ENCODE measurements around the gene CLDN5.

Gene CLDN5

GRCh38 chr22:19504900-19505734, 19.1 kb downstream of the CLDN5 start:
- TF ChIP-seq GABPA (IDR thresholded peaks at IDR 0.05; ENCODE audit: low read depth) (no peak), CTCF (IDR thresholded peaks at IDR 0.05; ENCODE audit: insufficient read depth, low read length) (no peak), POLR2AphosphoS5 (IDR thresholded peaks at IDR 0.05; ENCODE audit: low read depth) (no peak; the same call in 1 of the 2 replicates), SPI1 (IDR thresholded peaks at IDR 0.05; ENCODE audit: borderline replicate concordance, low read depth) (no peak), REST (IDR thresholded peaks at IDR 0.05; ENCODE audit: insufficient replicate concordance, low read depth) (no peak)
- Histone ChIP-seq H3K27ac (replicated peaks) (no peak overlapping the region), H3K4me3 (replicated peaks; ENCODE audit: insufficient read depth, low read length) (no peak overlapping the region), H3K27me3 (ENCODE audit: insufficient read depth, poor library complexity, severe bottlenecking) (no peaks in the 10 kb centered on the region)
- no peak for DNase-seq (ENCODE audit: low read depth in 1 of 2, low spot score in 1 of 2)

GRCh38 chr22:19503869-19504268, 20.3 kb downstream of the CLDN5 start:
- H3K27ac ChIP-seq (replicated peaks): no peak overlapping the region
- no peak for DNase-seq (ENCODE audit: low read depth in 1 of 2, low spot score in 1 of 2)
- H3K27me3 ChIP-seq (ENCODE audit: insufficient read depth, poor library complexity, severe bottlenecking): no peaks in the 10 kb centered on the region
- no peak overlapping the region for H3K4me3 ChIP-seq (replicated peaks; ENCODE audit: insufficient read depth, low read length)
- TF ChIP-seq REST (IDR thresholded peaks at IDR 0.05; ENCODE audit: insufficient replicate concordance, low read depth): no peak
- no peak for TF ChIP-seq CTCF (IDR thresholded peaks at IDR 0.05; ENCODE audit: insufficient read depth, low read length)
- no peak for TF ChIP-seq GABPA (IDR thresholded peaks at IDR 0.05; ENCODE audit: low read depth)
- TF ChIP-seq SPI1 (IDR thresholded peaks at IDR 0.05; ENCODE audit: borderline replicate concordance, low read depth): no peak
- peak; percentile 39; the same call in 1 of the 2 replicates for TF ChIP-seq POLR2AphosphoS5 (IDR thresholded peaks at IDR 0.05; ENCODE audit: low read depth)

GRCh38 chr22:19503367-19503766, 20.8 kb downstream of the CLDN5 start:
- TF ChIP-seq GABPA (IDR thresholded peaks at IDR 0.05; ENCODE audit: low read depth): no peak
- no peak for TF ChIP-seq POLR2AphosphoS5 (IDR thresholded peaks at IDR 0.05; ENCODE audit: low read depth)
- no peak for TF ChIP-seq REST (IDR thresholded peaks at IDR 0.05; ENCODE audit: insufficient replicate concordance, low read depth)
- no peak for TF ChIP-seq SPI1 (IDR thresholded peaks at IDR 0.05; ENCODE audit: borderline replicate concordance, low read depth)
- no peak for TF ChIP-seq CTCF (IDR thresholded peaks at IDR 0.05; ENCODE audit: insufficient read depth, low read length)
- DNase-seq (ENCODE audit: low read depth in 1 of 2, low spot score in 1 of 2): no peak
- Histone ChIP-seq H3K27me3 (ENCODE audit: insufficient read depth, poor library complexity, severe bottlenecking) (no peaks in the 10 kb centered on the region), H3K27ac (replicated peaks) (no peak overlapping the region), H3K4me3 (replicated peaks; ENCODE audit: insufficient read depth, low read length) (no peak overlapping the region)
